ENCODE measurements around the gene TCIRG1. TPM values are rescaled to one million over a fixed set of nuclear protein-coding genes. Genes with fewer than 3 reads are reported as not detected.

Gene TCIRG1
- total RNA-seq, 1 donor from 2014 or later, result 40.1 TPM

GRCh38 chr11:68006606-68007166, 32.1 kb upstream of the TCIRG1 start:
- DNase-seq (ENCODE audit: low read depth in 2 of 2), result no peak

DNA sequence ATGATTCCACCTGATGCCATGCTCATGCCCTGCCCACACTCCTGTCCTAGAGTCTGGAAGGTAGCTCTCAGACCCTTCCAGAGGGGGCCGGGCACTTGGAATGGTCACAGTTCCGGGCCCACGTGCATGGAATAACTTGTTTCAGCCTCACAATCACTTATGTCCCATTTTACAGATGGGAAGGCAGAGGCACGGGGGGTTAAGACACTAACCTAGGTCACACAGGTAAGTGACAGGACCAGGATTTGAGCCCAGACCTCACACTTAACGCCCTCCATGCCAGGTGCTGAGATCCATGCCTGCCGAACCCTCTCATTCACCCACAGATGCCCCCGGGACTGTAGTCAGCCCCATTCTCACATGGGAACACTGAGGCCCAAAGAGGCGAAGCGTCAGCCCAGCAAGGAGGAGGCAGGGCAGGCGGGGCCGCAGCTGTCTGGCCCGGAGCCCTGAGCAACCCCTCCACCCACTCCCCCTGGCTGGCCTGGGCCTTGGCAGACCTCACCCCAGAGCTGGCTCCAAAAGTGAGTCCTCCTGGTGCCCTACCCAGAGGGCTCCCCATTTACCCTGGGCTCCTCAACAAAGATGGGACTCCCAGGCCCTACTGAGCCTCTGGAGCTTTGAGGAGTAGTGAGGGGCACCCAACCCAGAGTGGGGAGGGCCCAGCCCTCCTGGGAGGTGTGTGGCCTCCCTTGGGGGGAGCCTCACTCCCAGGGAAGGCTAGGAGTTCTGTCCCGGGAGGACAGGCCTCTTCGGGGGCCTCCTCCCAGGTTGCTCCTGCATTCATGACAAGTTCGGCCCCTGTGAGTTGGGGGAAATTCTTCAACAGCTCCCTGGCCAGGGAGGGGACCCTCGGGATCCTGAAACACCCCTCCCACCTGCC, 31.1 kb upstream of the TCIRG1 start:
- no peak for DNase-seq (ENCODE audit: low read depth in 2 of 2)

DNA sequence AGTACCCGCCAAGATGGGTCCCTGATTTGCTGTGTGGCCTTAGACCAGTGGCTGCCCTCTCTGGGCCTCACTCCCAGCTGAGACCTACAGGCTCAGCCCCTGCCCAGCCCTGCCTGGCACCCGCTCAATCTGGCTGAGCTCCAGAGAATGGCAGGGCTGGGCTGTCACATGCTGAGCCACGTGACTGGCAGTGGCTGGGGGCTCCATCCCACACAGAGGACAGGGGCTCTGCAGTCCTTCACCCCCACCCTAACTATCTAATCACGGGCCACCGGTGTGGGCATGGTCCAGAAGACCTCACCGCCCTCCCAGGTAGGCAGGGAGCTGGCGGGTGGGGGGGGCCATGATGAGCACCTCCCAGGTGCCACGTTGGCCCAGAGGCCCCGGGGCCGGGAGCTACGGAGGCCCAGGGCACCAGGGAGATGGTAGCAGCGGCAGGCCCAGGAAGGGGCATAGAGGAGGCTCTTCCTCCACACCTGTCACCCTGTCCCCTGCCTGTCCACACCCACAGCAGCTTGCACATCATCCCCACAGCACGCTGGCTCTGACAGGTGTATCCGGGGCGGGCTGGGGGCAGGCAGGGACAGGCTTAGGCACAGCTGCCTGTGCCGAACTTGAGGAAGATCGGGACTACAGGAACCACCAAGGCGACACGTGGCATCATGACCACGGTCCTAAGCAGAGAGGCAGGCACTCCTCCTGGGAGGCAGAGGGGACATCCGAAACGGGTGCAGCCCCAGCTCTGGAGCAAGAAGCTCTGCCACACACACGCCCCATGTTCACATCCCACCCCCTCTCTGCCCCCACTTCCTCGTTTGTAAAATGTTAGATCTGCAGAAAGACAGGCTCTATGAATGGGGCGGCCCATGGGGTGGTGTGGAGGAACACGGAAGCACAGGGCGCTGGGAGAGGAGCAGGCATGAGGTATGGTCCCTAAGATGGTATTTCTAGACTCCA, 30.2 kb upstream of the TCIRG1 start:
- no peak for DNase-seq (ENCODE audit: low read depth in 2 of 2)

DNA sequence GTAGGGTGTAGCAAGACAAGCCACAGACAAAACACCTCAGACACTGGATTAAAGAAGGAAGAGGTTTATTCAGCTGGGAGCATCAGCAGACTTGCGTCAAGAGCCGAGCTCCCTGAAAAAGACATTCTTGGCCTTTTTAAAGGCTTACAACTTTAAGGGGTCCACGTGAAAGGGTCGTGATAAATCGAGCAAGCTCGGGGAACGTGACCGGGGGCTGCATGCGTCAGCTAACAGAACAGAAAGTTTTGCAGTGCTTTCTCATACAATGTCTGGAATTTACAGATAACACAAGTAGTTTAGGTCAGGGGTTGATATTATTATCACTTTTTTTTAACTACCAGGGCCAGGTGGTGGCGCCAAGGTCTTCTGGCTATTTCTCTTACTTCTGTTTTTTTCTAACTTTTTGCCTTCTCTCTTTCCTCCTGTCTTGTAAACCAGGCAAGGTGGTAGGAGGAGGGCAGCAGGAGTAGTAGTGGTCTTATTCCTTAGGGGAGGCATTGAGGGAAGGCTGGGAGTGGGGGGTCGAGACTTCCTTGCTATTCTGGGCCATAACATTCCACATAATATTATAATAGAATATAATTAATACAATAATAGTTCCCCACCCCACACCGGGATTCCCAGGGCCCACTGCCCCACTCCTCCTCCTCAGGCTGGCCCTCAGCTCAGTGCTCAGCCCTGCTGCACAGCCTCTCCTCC, 29.3 kb upstream of the TCIRG1 start:
- peak in 1 of 2 donors; percentile 40 for DNase-seq (ENCODE audit: low read depth in 2 of 2)

- DNase-seq (ENCODE audit: low read depth in 2 of 2), result peak in 1 of 2 donors; percentile 16
These were observed 28.5 kb upstream of the TCIRG1 start, which contains the start of gene ALDH3B1 for GRCh38 chr11:68010090-68011041. TSS of gene ALDH3B1 (plus strand) at chr11:68010327. CDS start at chr11:68015298, 4,971 bp downstream.

DNA sequence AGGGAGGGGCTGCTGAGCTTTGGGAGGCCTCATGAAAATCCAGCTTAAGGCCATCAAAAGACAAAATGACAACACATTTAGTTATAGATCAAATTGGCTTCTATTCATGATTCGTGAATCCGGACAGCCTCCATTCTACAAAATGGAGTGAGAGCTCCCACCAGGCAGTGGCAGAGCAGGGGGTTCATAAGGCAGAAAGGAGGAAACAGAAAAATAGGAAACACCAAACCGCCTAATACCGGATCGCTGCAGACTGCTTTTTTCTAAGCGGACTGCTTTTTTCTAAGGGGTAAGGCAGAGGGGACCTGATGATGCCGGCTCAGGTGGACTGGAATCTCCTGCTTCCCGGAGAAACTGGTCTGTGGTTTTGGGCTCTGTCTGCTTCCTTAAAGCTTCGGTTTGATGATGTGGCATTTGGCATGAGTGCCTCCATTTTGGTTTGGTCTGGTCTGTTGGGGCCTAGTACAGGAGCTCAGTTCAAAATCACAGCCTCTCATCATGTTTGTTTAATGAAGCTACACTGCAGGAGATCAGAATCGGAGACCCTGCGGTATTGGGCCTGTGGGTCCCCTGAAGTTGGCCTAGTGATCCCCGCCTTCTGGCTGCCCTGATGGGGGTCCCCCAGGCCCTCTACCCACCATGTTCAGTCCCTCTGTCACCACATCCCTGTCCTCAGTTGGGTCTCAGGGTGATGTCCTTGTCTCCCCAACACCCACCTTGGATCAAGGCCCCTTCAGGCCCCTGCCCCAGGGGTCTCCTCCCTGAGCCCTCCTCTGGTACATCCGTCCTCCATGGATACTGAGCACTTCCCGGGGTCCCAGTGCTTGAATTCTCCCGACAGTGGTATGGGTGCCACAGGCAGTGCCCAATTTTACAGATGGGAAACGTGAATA, 27.5 kb upstream of the TCIRG1 start:
- DNase-seq (ENCODE audit: low read depth in 2 of 2), result no peak

GRCh38 chr11:68012044-68012842, 26.6 kb upstream of the TCIRG1 start:
- no peak for DNase-seq (ENCODE audit: low read depth in 2 of 2)

DNA sequence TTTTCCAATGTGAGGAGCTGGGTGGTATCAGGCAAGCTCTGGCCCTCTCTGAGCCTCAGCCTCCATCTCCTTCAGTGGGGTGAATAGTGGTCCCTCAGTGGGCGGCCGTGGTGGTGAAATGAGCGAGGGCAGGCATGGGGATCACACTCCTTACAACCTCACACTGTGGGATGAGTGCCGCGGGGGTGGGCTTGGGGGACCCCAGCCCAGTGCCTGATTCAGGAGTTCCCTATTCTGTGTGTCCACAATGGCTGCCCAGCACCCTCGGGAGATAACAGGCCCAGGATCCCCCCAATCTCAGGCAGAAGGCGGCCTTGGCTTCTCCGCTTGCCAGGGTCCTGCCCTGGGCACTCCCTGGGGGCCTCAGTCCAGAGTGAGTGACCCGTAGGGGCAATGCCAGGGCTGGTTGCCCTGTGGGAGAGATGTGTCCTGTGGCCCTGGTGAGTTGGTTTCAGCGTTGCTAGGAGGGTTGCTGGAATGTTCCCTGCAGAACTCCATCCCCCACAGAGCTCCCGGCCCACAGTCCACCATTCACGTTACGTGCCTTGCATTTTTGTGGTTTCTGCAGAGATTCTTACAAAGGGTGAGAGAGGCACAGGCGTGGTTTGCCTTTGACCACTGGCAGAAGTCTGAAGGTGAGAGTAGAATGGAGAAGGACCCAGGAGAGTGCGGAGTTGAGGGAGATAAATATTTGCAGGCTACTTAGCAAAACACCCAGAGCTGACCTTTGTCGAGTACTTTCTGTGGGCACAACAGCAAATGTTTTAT, 25.8 kb upstream of the TCIRG1 start:
- DNase-seq (ENCODE audit: low read depth in 2 of 2), result no peak

DNA sequence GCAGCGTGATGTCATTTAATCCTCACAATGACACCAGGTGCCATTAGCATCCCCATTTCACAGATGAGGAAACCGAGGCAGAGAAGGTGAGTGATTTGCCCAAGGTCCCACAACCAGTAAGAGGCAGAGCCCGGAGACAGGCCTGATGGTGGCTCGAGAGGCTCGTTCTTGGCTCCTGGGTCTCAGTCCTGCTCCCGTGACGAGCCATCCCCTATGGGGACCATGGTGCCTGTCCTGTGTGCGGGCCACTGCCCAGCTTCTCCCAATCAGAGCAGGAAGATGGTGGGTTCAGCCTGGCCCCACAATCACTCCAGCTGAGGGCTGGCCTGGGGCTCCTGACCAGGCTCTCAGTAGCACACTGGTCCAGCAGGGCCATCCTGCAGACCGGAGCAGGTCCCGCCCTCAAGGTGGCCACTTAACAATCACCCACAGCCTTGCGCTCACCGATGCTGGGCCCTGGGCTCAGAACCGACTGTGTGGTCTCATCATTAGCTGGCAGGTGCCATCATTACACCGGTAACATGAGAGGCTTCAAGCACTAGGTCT, 25.1 kb upstream of the TCIRG1 start:
- DNase-seq (ENCODE audit: low read depth in 2 of 2), result no peak

DNA sequence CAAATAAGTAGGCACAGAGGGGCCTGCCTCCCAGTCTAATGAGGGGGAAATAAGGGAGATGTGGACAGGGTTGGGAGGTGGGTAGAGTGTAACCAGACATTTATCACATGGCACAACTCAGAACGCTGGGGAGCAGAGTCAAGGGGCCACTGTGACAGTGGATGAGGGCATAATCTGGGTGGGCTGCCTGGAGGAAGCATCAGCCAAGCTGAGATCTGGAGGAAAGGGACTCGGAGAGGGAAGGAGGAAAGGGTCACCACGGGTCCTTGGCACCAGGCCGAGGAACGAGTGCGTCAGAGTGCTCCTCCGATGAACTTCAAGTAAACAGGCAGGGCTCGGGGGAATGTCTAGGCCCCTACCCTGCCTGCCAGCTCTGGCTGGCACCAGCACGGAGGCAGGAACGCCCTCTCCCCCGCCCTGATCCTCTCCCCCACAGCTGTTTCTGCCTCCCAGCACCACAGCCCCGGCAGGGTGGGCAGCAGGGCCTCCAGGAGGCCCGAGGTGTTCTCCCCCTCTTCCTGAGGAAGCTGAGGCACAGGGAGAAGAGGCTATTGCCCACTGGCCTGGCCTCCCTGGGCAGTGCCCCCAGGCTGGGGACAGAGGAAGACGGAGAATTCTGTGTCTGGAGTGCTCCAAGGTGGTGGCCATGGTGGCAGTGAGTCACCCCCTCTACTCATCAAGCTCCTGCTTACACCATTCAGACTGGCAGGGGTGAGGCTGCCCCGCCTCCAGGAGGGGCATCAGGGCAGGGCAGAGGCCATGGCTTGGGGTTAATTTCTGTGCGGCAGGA, 24.5 kb upstream of the TCIRG1 start:
- DNase-seq (ENCODE audit: low read depth in 2 of 2), result peak in 1 of 2 donors; percentile 66

DNA sequence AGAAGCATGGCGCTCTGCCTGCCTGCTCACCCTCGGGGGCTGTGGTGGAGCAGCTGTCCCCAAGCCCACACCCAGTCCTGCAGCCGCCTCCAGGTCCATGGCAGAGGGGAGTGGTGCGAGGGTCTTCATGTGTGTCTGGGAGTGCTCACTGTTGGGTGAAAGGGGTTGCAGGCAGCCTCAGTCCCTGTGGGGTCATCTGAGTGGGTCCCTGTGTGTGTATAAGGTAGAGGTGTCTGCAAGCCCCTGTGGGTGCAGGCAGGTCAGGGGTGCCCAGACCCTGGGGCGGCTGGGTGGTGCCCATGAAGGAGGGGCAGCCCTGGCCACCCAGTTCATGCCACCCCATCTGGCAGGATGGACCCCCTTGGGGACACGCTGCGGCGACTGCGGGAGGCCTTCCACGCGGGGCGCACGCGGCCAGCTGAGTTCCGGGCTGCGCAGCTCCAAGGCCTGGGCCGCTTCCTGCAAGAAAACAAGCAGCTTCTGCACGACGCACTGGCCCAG, 23.8 kb upstream of the TCIRG1 start:
- no peak for DNase-seq (ENCODE audit: low read depth in 2 of 2)

- no peak for DNase-seq (ENCODE audit: low read depth in 2 of 2)
These were observed 23.4 kb upstream of the TCIRG1 start for GRCh38 chr11:68015467-68015866.

DNA sequence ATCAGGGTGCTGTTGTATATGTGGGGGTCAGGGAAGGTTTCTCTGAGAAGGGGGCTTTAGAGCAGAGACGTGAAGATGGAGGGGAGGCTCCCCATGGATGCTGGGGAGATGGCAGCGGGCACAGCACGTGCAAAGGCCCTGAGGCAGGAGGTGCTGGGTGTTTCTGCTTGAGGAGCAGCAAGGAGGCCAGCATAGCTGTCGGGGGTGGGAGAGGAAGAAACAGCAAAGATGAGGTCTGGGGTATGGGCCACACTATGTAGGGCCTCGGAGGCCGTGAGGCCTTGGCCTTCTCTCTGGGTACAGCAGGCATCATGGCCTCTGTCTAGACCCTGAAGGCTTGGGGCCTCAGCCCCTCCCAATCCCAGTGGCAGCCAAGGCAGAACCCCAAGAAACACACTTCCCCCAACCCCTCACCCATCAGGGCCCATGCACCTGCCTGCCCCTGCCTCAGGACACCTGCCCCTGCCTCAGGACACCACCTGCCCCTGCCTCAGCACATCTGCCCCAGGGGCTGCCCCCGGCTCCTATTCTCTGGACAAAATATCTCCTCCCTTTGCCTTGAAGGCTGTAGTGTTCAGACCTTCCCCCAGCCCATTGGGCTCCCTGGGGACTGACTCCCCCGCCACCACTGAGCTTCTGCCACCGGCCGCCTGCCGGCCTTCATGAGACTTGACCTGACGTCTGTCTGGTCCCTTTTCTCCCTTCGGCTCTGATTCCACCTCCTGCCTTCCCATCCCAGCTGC, 22.5 kb upstream of the TCIRG1 start:
- DNase-seq (ENCODE audit: low read depth in 2 of 2), result no peak

DNA sequence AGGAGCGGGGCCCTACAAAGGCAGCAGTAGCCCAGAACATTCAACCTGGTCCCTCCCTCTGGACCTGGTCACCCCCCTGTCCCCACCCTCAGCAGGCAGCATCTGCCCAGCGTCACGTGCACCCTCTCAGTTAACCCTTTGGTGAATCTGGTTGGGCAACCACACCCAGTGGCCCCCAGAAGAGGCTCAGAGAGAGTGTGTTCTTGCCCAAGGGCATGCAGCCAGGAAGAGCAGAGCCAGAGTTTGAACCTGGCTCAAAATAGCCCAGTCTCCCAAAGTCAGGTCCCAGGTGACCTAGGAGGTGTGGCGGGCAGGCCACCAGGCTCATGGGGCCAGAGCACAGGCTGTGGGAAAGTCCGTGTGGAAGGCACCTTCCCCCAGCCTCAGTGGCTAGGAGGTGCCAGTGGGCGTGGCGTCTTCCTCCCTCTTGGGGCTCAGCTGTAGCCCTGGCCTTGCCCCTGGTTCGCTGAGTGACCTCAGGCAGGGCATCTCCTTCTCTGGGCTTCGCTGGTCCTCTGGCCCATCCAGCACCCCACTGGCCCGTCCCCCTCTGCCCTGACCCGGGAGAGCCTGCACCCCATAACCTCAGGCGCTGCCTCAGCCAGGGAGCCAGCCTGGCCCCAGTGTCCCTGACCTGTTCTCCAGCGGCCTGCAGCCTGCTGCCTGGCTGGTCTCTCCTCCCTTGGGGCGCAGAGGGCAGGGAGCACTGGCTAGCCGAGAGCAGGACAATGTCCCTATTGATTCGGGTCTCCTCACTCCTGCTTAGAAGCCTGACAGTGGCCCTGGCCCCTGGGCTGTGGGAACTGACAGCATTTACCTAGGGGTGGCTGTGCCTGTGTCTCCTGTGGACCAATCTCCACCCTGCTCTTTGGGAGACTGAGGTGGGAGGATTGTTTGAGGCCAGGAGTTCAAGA, 21.7 kb upstream of the TCIRG1 start:
- DNase-seq (ENCODE audit: low read depth in 2 of 2), result no peak
